Fibroblast of mammary gland (primary cell): ENCODE measurements around the gene LMF2.

ENCODE experiments used
- DNase-seq: peaks from one replicate; pipeline ENCODE4 v3.0.0-alpha.2; 2010; ENCODE audit warnings: low read depth
- H3K4me3 ChIP-seq: 2 replicates; pipeline ENCODE4 v1.5.1; 2011; ENCODE audit warnings: low read depth, mild to moderate bottlenecking, low read length, moderate library complexity; ENCODE audit not compliant: control insufficient read depth
- TF ChIP-seq, protein P1 (sequence below): conservative IDR thresholded peaks from 2 replicates; pipeline ENCODE4 v1.5.1; 2011; ENCODE audit warnings: low read depth, low read length, inconsistent platforms; ENCODE audit not compliant: control insufficient read depth, insufficient read depth

LMF2 gene

DNA sequence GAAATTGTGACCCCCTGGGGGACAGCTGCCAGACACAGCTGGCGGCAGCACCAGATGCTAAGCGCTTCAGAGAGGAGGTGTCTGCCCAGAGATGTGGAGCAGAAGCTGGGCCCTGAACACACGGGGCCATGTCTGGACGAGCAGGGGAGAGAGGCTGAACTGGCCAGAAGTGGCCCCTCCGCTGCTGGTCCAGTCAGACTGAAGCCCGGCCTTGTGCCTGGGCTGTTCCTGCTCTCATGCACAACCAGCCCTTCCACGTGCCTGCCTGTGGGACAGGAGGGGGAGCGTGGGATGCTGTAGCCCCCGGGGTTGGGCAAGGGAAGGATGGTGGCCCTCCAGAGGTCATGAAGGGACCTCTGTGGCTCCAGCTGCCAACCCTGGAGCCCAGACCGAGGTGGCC, 24.4 kb downstream of the LMF2 start:
- TF ChIP-seq, protein P1, sequence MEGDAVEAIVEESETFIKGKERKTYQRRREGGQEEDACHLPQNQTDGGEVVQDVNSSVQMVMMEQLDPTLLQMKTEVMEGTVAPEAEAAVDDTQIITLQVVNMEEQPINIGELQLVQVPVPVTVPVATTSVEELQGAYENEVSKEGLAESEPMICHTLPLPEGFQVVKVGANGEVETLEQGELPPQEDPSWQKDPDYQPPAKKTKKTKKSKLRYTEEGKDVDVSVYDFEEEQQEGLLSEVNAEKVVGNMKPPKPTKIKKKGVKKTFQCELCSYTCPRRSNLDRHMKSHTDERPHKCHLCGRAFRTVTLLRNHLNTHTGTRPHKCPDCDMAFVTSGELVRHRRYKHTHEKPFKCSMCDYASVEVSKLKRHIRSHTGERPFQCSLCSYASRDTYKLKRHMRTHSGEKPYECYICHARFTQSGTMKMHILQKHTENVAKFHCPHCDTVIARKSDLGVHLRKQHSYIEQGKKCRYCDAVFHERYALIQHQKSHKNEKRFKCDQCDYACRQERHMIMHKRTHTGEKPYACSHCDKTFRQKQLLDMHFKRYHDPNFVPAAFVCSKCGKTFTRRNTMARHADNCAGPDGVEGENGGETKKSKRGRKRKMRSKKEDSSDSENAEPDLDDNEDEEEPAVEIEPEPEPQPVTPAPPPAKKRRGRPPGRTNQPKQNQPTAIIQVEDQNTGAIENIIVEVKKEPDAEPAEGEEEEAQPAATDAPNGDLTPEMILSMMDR, result no peak
- H3K4me3 ChIP-seq, result no peak overlapping the region

DNA sequence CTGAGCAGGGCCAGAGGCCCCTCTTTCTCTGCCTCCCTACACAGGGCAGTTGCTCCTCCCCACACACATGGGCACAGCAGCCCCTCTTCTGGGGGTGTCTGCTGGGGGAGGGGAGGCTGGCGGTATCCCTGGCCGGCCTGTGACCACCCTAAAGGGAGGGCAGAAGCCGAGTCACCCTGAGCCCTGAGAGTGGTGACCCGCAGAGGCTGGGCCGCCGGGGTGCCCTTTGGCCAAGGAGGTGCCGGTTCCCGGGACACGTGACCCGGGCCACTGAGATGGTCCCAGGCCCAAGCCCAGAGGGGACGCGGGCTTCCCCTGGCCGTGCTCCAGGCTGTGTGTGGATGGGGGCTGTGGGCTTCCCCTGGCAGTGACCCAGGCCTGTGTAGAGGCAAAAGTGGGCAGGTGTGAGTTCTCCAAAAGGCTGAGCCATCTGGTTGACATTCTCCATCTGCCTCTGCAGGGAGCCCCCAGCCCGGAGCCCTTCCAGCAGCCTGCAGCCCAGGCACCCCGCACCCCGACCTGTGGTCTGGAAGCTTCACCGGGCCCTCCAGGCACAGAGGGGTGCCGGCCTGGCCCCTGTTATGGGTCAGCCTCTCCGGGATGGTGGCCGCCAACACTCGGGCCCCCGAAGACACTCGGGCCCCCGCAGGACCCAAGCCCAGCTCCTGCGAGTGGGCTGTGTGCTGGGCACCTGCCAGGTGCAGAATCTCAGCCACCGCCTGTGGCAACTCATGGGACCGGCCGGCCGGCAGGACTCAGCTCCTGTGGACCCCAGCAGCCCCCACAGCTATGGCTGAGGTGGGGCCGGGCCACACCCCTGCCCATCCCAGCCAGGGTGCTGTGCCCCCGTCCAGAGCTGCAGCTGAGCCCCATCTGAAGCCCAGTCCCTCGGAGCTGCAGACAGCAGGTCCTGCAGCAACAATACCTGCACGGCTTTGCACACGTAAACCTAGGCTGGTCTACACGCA, 25.1 kb downstream of the LMF2 start:
- H3K4me3 ChIP-seq, result peak overlapping the region; percentile 19
- TF ChIP-seq, protein P1, result no peak
- no peak for DNase-seq

More for the DNA sequence above, 24.4 kb downstream of the LMF2 start:
- DNase-seq, result no peak

DNA sequence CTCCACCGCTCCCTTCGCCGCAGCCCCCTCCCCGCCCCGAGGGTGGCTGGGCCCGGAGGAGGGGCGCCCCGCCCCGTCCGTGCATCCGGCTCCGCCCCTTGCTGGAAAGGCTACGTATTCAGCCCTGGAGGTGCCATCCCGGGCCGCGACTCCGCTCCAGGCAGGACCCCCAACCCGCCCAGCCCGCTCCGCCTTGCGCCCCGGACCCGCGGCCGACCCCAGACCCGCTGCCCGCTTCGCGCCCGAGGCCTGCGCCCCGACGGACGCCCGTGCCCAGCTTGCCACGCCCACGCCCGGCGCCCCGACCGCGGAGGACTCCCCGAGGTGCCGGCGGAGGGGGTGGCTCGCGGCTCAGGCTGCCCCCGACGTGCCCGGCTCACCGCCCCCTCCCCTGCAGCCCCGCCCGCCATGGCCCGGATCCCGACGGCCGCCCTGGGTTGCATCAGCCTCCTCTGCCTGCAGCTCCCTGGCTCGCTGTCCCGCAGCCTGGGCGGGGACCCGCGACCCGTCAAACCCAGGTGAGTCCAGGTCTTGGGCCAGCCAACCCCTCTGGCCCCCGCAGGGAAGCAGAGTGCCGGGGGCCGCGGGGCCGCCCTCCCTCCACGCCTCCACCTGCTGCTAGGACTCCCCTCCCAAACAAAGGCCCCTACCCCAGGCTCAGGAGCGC, 25.9 kb downstream of the LMF2 start, which contains the start of gene ADM2:
Gene ADM2 (plus strand): TSS at position 104 of the 667 bp plus-strand sequence. CDS start 305 bp downstream, at position 409.
- no peak for DNase-seq
- H3K4me3 ChIP-seq, result peak within 1 kb of the TSS; percentile 19
- TF ChIP-seq, protein P1, result no peak

DNA sequence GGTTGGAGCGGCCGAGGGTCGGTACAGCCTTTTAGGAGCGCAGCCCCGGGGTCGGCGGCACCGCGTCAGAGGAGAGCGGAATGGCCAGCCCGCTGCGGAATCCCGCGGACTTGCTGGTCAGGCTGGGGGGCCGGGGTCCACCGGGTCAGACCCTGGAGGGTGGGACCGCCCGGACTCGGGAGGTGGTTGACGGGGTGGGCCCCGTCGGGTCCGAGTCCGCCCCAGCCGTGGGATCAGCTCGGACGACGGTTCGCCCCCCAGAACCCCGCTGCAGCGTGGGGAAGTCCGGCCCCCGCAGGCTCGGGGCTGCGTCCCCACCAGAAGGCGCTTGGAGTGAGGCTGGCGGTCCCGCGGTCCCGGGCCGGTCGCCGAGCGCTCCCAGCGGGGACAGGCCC, 26.5 kb downstream of the LMF2 start:
- TF ChIP-seq, protein P1, result no peak
- no peak overlapping the region for H3K4me3 ChIP-seq

DNA sequence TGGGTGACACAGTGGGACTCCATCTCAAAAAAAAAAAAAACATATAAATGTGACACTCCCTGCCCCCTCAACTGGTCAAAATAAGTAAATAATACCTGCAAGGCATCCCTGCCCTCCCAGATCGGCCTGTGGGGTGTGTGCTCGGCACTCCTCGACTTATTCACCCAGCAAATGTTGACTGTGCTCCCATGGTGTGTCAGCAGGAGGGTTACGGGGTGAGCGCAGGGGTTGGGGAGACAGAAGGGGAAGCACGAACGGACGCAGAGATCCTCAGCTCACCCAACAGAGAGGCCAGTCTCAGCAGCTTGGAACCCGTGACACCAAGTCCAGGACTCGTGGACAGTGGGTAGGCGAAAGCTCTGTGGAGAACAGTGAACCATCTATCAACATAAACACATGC, 27.8 kb downstream of the LMF2 start:
- DNase-seq, result no peak
- H3K4me3 ChIP-seq, result no peak overlapping the region
- TF ChIP-seq, protein P1, result no peak

More for the DNA sequence above, 26.5 kb downstream of the LMF2 start:
- no peak for DNase-seq

DNA sequence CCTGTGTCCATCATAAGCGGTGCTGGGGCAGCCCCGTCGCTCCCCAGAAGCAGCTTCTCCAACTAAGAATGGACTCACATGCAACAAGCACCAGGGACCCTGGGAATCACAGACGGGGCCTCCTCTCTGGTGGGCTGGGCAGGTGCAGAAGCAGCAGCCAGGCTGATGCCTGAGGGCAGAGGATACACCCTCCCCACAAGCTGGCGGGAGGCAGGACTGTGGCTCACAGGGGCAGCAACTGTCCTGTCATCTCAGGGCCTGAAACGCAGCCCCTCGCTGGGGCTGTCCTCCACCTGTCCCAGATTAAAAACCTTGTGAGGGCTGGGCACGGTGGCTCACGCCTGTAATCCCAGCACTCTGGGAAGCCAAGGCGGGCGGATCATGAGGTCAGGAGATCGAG, 29.6 kb downstream of the LMF2 start:
- DNase-seq, result no peak
- TF ChIP-seq, protein P1, result no peak
- no peak overlapping the region for H3K4me3 ChIP-seq
